WI38 (cell line): ENCODE results near the gene DAW1.
"Not testable (repeated sequence)": the region's sequence is repeated elsewhere in the genome, so short reads cannot be mapped to it uniquely, and the experiment has no call there.

Experiments used
- H3K4me3 ChIP-seq: 2 replicates; pipeline ENCODE4 v1.5.1; 2011; ENCODE audit warnings: low read depth, mild to moderate bottlenecking, control low read depth, low read length
- TF ChIP-seq, protein P1 (sequence below): IDR thresholded peaks from 2 replicates; pipeline ENCODE4 v1.5.1; 2012; ENCODE audit warnings: low read depth, mild to moderate bottlenecking, control low read depth, low read length

The DAW1 gene

DNA sequence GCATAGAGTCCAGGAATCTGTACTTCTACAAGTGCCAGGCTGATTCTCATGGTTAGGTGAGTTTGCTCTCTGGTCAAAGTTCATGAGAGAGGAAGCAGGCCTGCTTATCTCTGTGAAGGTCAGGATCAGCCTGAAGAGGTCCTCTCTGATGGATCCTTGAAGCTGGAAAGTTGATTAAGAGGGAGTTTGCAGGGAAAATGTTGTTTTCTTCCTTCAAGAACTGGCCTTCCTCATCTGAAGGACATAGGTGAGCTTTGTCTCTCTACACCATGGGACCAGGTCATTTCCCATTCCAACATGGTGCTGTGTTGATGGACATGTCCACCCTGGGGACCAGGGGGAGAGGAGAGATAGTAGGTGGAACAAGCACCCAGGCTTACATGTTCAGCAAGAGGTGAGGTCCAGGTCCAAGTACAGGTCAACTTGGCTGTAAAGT, 42.9 kb upstream of the DAW1 start:
- TF ChIP-seq, protein P1, sequence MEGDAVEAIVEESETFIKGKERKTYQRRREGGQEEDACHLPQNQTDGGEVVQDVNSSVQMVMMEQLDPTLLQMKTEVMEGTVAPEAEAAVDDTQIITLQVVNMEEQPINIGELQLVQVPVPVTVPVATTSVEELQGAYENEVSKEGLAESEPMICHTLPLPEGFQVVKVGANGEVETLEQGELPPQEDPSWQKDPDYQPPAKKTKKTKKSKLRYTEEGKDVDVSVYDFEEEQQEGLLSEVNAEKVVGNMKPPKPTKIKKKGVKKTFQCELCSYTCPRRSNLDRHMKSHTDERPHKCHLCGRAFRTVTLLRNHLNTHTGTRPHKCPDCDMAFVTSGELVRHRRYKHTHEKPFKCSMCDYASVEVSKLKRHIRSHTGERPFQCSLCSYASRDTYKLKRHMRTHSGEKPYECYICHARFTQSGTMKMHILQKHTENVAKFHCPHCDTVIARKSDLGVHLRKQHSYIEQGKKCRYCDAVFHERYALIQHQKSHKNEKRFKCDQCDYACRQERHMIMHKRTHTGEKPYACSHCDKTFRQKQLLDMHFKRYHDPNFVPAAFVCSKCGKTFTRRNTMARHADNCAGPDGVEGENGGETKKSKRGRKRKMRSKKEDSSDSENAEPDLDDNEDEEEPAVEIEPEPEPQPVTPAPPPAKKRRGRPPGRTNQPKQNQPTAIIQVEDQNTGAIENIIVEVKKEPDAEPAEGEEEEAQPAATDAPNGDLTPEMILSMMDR = no peak
- H3K4me3 ChIP-seq = no peak overlapping the region

DNA sequence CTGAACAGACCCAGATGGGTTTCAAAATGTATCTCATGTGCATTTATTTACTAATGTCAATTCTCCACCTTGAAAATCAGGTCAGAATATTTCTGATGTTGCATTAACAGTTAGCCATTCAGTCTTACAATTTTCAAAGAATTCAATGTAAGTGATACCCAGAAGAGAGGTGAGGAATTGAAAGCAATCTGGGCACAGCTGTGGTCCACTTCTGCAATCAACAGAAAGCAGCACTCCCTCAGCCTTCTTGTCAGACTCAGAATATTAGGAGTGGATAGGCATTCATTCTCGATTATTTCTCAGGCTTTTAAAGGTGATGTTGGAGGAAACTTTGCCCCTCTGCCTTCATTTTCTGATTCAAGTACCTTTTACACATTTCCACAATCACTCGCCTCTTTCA, 42.1 kb upstream of the DAW1 start:
- H3K4me3 ChIP-seq = no peak overlapping the region
- TF ChIP-seq, protein P1 = no peak

DNA sequence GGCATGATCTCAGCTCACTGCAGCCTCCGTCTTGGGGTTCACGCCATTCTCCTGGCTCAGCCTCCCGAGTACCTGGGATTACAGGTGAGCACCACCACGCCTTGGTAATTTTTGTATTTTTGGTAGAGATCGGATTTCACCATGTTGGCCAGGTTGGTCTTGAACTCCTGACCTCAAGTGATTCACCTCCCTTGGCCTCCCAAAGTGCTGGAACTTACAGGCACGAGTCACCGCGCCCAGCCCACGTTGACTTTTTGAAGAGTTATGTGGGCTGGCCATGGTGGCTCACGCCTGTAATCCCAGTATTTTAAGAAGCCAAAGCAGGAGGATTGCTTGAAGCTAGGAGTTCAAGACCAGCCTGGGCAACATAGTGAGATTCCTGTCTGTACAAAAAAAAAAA, 37.0 kb upstream of the DAW1 start:
- TF ChIP-seq, protein P1 = no peak
- no peak overlapping the region for H3K4me3 ChIP-seq

DNA sequence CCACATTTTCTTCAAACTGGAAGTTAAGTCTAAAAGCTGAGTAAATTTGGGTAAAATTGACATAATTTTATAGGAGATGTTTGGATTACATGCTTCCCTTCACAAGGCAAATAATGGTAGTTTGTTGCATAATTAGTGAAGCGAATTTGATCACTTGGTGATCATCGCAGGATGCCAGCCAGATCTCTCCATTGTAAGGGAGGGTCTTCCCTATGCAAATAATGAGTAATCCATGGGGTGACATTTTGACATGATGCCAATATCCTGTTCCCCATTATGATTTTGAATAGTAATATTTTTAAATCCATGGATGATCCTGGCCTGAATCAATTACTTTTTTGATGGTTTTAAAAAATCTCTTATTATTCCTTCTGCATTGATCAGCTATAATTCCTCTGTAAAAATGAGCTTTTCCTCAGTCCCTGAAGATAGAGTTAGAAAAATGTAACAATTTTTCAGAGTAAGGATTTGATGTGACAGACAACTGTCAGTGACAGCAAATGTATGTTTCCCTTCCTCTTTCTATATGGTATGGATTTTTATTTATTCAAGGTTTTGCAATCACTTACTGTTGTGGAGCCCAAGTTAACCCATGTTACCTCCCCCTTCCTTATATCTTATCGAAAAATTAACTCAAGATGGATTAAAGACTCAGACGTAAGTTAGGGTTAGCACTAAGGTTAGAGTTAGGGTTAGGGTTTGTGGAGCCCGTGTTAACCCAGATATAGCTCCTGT, 36.3 kb upstream of the DAW1 start:
- no peak overlapping the region for H3K4me3 ChIP-seq
- TF ChIP-seq, protein P1 = no peak

DNA sequence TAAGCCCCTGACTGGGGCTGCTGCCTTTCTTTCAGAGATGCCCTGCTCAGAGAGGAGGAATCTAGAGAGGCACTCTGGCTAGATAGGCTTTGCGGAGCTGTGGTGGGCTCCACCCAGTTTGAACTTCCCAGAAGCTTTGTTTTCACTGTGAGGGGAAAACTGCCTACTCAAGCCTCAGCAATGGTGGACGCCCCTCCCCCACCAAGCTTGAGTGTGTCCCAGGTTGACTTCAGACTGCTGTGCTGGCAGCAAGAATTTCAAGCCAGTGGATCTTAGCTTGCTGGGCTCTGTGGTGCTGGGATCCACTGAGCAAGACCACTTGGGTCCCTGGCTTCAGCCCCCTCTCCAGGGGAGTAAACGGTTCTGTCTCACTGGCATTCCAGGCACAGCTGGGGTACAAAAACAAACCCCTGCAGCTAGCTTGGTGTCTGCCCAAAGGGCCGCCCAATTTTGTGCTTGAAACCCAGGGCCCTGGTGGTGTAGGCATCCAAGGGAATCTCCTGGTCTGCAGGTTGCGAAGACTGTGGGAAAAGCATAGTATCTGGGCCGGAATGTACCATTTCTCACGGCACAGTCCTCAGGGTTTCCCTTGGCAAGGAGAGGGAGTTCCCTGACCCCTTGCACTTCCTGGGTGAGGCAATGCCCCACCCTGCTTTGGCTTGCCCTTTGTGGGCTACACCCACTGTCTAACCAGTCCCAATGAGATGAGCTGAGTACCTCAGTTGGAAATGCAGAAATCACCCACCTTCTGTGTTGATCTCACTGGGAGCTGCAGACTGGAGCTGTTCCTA, 31.9 kb upstream of the DAW1 start:
- H3K4me3 ChIP-seq = not testable (repeated sequence)

DNA sequence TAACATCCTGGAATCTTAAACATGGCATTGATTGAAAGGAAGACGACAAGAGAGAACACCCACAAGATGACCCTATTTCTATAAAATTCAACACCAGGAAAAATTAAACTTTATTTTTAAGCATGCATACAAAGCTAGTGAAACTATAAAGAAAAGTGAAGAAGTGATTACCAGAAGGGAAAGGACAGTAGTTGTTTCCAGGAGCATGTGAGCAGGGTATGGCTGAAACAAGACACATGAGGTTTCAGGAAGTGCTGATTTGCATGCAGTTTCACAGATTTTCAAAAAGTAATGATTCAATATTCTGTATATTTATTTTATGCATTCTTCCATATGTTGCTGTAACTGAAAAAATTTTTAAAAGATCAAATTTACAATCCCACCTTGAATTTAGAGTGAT, 24.6 kb upstream of the DAW1 start:
- no peak overlapping the region for H3K4me3 ChIP-seq
- TF ChIP-seq, protein P1 = no peak

DNA sequence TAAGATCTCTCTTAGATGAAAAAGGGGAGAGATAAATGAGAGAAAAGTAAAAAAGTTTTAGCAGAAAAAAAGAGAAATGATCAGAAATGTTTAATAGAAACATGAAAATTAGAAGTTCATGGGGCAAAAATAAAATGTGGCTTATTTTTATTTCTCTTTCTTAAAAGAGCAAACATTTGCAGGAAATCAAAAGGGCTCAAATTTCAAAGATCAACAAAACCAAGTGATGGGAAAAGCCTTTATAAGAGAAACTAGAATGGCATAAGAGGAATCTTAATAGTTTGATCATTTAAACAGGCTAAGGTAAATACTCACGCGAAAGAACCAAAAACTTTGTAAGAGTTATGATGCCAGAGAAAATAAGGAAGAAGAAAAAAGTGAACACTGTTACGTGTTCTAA, 23.3 kb upstream of the DAW1 start:
- TF ChIP-seq, protein P1 = no peak
- H3K4me3 ChIP-seq = no peak overlapping the region

DNA sequence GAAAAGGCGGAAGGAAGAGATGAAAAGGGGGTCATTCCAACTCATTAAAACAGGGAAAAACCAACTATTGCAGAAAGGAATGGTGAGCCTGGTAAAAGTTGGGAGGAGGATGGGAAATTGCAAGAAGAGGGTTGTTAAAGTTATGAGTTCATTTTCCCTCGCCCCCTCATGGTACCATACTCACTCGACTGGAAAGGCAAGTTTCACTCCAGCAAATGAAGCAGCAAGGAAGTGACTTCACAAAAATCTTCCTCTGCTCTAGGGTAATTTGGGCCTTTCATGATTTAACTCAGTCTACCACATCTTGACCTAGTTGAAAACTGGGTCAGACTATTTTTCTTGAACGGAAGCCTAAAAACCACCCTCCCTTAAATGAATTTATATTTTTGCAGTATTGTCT, 22.8 kb upstream of the DAW1 start:
- H3K4me3 ChIP-seq = no peak overlapping the region

More for the DNA sequence above, 22.8 kb upstream of the DAW1 start:
- TF ChIP-seq, protein P1 = no peak
